MCF 10A (cell line): ENCODE measurements around the gene PPM1A. TPM values are rescaled to one million over a fixed set of nuclear protein-coding genes. Genes with fewer than 3 reads are reported as not detected.

Experiments used
- BruUV-seq: library from RNA; stranded (reverse); fragments of 400-500 nt; replicated peaks from 2 replicates; lab custom pipeline; 2021; lab: Mats Ljungman, UMichigan
- CTCF ChIA-PET: fragments of 300-600 bp; sonication (Branson Sonifier 250); formaldehyde crosslinking; extraction: SDS; loops from one replicate; lab custom pipeline; 2021; ENCODE audit warnings: antibody characterized with exemption, inconsistent platforms; lab: Yijun Ruan, JAX
- POLR2A ChIA-PET: fragments of 300-600, 350-650 bp; sonication (Branson Sonifier 250); formaldehyde crosslinking; extraction: SDS; loops from one replicate; lab custom pipeline; 2020; ENCODE audit warnings: antibody characterized with exemption, inconsistent platforms; lab: Yijun Ruan, JAX
- DNase-seq: peaks from one replicate; pipeline ENCODE4 v3.0.0-alpha.2; 2018; ENCODE audit not compliant: unreplicated experiment
- H3K27ac Mint-ChIP-seq: one replicate; pipeline ENCODE4 v1.8.0; 2022; ENCODE audit warnings: mild to moderate bottlenecking, low read depth, mixed read lengths; ENCODE audit not compliant: unreplicated experiment
- H3K27me3 Mint-ChIP-seq: one replicate; pipeline ENCODE4 v1.8.0; 2022; ENCODE audit warnings: mixed read lengths; ENCODE audit not compliant: insufficient read depth, unreplicated experiment
- H3K36me3 Mint-ChIP-seq: one replicate; pipeline ENCODE4 v1.8.0; 2022; ENCODE audit warnings: mild to moderate bottlenecking, moderate library complexity, mixed read lengths; ENCODE audit not compliant: insufficient read depth, unreplicated experiment
- H3K4me1 Mint-ChIP-seq: one replicate; pipeline ENCODE4 v1.8.0; 2022; ENCODE audit warnings: mixed read lengths; ENCODE audit not compliant: insufficient read depth, unreplicated experiment
- H3K4me3 Mint-ChIP-seq: one replicate; pipeline ENCODE4 v1.8.0; 2022; ENCODE audit warnings: mild to moderate bottlenecking, moderate library complexity, mixed read lengths; ENCODE audit not compliant: unreplicated experiment
- H3K9me3 Mint-ChIP-seq: one replicate; pipeline ENCODE4 v1.8.0; 2022; ENCODE audit warnings: mixed read lengths; ENCODE audit not compliant: unreplicated experiment
- intact Hi-C: fragments of 100-400 bp; cut with micrococcal nuclease; formaldehyde crosslinking; loops from 2 replicates; pipeline ENCODE4 v1.14.1; 2022
- total RNA-seq: library from RNA; stranded (reverse); gene quantifications from 2 replicates; pipeline ENCODE4 v1.2.3, GENCODE V29; 2022
- TF ChIP-seq, protein P1 (sequence below): fragments of 200-600 bp; IDR thresholded peaks from one replicate; pipeline ENCODE4 v1.8.0; 2022; ENCODE audit warnings: antibody characterized with exemption, mild to moderate bottlenecking; ENCODE audit not compliant: unreplicated experiment

The PPM1A gene
- total RNA-seq, 1 experiment from 2014 or later: 50.4 TPM

DNA sequence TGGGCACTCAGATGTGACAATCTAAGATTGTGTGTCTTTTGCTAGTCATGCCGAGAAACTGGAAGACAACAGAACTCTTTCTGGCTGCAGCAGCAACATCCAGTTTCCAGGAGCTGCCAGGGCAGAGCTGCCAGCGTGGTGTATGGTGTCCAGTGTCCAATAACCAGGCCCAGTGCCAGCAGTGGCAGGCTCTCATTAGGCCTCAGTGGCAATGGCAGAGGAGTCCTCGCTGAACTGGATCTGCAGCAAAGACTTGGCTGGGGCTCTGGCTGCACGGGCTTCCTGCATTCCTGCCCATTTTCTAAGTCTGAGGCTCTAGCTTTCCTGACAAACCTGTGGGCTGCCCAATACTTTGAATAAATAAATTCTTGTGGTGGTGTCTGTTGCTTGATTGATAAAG is 26.2 kb upstream of the PPM1A start:
- Mint-ChIP-seq H3K4me1 (no peaks in the 10 kb centered on the region), H3K4me3 (no peak overlapping the region), H3K9me3 (no peaks in the 10 kb centered on the region), H3K27me3 (no peaks in the 10 kb centered on the region), H3K36me3 (no peaks in the 10 kb centered on the region), H3K27ac (no peak overlapping the region)
- intact Hi-C loops: no loop called here
- CTCF ChIA-PET: no interaction called here
- no TSS peak for BruUV-seq
- TF ChIP-seq, protein P1, sequence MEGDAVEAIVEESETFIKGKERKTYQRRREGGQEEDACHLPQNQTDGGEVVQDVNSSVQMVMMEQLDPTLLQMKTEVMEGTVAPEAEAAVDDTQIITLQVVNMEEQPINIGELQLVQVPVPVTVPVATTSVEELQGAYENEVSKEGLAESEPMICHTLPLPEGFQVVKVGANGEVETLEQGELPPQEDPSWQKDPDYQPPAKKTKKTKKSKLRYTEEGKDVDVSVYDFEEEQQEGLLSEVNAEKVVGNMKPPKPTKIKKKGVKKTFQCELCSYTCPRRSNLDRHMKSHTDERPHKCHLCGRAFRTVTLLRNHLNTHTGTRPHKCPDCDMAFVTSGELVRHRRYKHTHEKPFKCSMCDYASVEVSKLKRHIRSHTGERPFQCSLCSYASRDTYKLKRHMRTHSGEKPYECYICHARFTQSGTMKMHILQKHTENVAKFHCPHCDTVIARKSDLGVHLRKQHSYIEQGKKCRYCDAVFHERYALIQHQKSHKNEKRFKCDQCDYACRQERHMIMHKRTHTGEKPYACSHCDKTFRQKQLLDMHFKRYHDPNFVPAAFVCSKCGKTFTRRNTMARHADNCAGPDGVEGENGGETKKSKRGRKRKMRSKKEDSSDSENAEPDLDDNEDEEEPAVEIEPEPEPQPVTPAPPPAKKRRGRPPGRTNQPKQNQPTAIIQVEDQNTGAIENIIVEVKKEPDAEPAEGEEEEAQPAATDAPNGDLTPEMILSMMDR: no peak
- no peak for DNase-seq
- POLR2A ChIA-PET: interaction anchor here (1.3 kb wide), 1 partner anchor 26 kb away, joined by 5 read pairs; the partner anchor contains the start of gene PPM1A

DNA sequence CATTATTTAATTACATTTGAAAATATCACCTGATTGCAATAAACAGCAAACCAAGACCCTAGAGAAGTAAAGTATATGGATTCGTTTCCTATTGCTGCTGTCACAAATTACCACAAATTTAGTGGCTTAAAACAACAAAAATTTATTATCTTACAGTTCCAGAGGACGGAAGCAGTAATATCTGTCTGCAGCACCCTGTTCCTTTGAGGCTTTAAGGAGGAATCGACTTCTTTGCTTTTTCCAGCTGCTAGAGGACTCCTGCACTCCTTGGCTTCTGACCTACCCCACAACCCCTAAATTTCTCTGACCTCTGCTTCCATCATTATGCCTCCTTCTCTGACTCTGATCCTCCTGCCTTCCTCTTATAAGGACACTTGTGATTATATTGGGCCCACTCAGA is 23.8 kb upstream of the PPM1A start:
- DNase-seq: no peak
- ChIA-PET CTCF (no interaction called here), POLR2A (interaction anchor here (0.6 to 1.1 kb wide), 5 partner anchors 23 to 1595 kb away, joined by 3 to 4 read pairs (median 3); partner anchors contain the start of gene PPM1A)
- intact Hi-C loops: no loop called here
- Mint-ChIP-seq H3K4me1 (no peaks in the 10 kb centered on the region), H3K4me3 (no peak overlapping the region), H3K27me3 (no peaks in the 10 kb centered on the region), H3K9me3 (no peaks in the 10 kb centered on the region), H3K36me3 (no peaks in the 10 kb centered on the region), H3K27ac (no peak overlapping the region)
- no TSS peak for BruUV-seq
- TF ChIP-seq, protein P1: no peak

DNA sequence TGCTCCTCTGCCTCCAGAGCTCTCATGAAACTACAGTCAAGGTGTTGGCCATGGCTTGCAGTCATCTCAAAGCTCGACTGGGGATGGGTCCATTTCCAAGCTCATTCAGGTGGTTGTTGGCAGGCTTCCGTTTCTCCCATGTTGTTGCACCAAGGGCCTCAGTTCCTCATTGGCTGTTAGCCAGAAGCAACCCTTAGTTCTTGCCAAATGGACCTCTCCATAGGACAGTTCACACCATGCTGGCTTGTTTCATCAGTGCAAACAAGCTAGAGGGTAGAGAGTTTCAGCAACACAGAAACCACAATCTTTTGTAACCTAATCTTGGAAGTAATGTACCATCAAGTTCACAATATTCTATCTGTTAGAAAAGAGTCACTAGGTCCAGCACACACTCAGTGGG is 22.7 kb upstream of the PPM1A start:
- H3K4me1 Mint-ChIP-seq: no peaks in the 10 kb centered on the region
- peak; percentile 50 for DNase-seq
- no TSS peak for BruUV-seq
- intact Hi-C loops: no loop called here
- TF ChIP-seq, protein P1: no peak
- no peaks in the 10 kb centered on the region for H3K9me3 Mint-ChIP-seq
- H3K27me3 Mint-ChIP-seq: no peaks in the 10 kb centered on the region
- H3K4me3 Mint-ChIP-seq: no peak overlapping the region
- CTCF ChIA-PET: interaction anchor here (0.6 kb wide), 1 partner anchor 797 kb away, joined by 3 read pairs; no protein-coding TSS in a partner anchor
- H3K36me3 Mint-ChIP-seq: no peaks in the 10 kb centered on the region
- POLR2A ChIA-PET: interaction anchor here (0.7 to 1.5 kb wide), 3 partner anchors 10 to 23 kb away, joined by 4 to 5 read pairs (median 5); partner anchors contain the start of gene PPM1A
- H3K27ac Mint-ChIP-seq: no peak overlapping the region

DNA sequence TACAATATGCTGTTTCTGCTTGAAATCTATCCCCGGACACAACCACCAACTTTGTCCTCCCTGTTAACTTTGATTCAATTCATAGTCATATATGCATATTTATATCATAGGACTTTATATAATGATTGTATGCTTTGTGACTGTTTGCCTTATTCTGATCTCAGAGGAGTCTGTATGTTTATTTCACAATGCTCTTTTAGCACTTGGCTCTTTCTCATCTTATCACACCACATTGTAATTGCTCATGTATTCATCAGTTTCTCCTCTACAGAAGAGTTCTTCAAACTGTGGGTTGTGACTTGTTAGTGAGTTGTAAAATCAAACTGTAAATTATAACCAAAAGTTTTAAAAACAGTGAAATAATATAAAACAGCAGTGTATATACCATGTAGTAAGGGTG is 21.7 kb upstream of the PPM1A start:
- H3K36me3 Mint-ChIP-seq: no peaks in the 10 kb centered on the region
- no peak overlapping the region for H3K4me3 Mint-ChIP-seq
- TF ChIP-seq, protein P1: no peak
- no peaks in the 10 kb centered on the region for H3K27me3 Mint-ChIP-seq
- POLR2A ChIA-PET: interaction anchor here (1.5 kb wide), 1 partner anchor 22 kb away, joined by 4 read pairs; the partner anchor contains the start of gene PPM1A
- H3K9me3 Mint-ChIP-seq: peaks cover 1% of the 10 kb centered on the region
- no peaks in the 10 kb centered on the region for H3K4me1 Mint-ChIP-seq
- BruUV-seq: no TSS peak
- no peak overlapping the region for H3K27ac Mint-ChIP-seq
- CTCF ChIA-PET: interaction anchor here (0.5 kb wide), 1 partner anchor 414 kb away, joined by 3 read pairs; no protein-coding TSS in a partner anchor
- no peak for DNase-seq
- intact Hi-C loops: no loop called here
